ENCODE measurements around the gene TBC1D5. TPM values are rescaled to one million over a fixed set of nuclear protein-coding genes. Genes with fewer than 3 reads are reported as not detected.
A peak's percentile ranks its signal among the peaks of the same experiment; 100 is the strongest.

Gene TBC1D5
- total RNA-seq, 1 experiment from 2014 or later = 26.1 TPM

GRCh38 chr3:17260257-17260656, 482.2 kb downstream of the TBC1D5 start:
- H3K9me3 Mint-ChIP-seq = no peaks in the 10 kb centered on the region
- no peak overlapping the region for H3K27ac Mint-ChIP-seq
- ATAC-seq (no peak), DNase-seq (ENCODE audit: low spot score) (no peak)
- peaks cover 4% of the 10 kb centered on the region; the same call in 1 of the 2 replicates for H3K4me1 Mint-ChIP-seq
- no peak for TF ChIP-seq TEAD4 (CRISPR knock-in tag; IDR thresholded peaks at IDR 0.05)
- ChIA-PET CTCF (interaction anchor here (1.1 to 1.3 kb wide), 2 partner anchors 153 to 581 kb away, joined by 5 read pairs; no protein-coding TSS in a partner anchor), POLR2A (no interaction called here)
- no peak overlapping the region for H3K4me3 Mint-ChIP-seq
- no peaks in the 10 kb centered on the region for H3K36me3 Mint-ChIP-seq
- H3K27me3 Mint-ChIP-seq (ENCODE audit: low read depth) = no peaks in the 10 kb centered on the region

GRCh38 chr3:17259685-17260084, 482.7 kb downstream of the TBC1D5 start:
- ATAC-seq = no peak
- ChIA-PET CTCF (interaction anchor here (0.6 to 1.3 kb wide), 3 partner anchors 154 to 581 kb away, joined by 4 to 5 read pairs (median 5); no protein-coding TSS in a partner anchor), POLR2A (no interaction called here)
- Mint-ChIP-seq H3K27me3 (ENCODE audit: low read depth) (no peaks in the 10 kb centered on the region), H3K36me3 (no peaks in the 10 kb centered on the region), H3K9me3 (no peaks in the 10 kb centered on the region), H3K4me3 (no peak overlapping the region), H3K4me1 (peaks cover 4% of the 10 kb centered on the region; the same call in 1 of the 2 replicates), H3K27ac (no peak overlapping the region)
- no peak for DNase-seq (ENCODE audit: low spot score)
- TF ChIP-seq CTCF (IDR thresholded peaks at IDR 0.05) (no peak), EMX1 (CRISPR knock-in tag; IDR thresholded peaks at IDR 0.05) (no peak), ZNF425 (CRISPR knock-in tag; conservative IDR thresholded peaks at IDR 0.05) (no peak), SOX15 (CRISPR knock-in tag; IDR thresholded peaks at IDR 0.05) (no peak), NFATC4 (CRISPR knock-in tag; IDR thresholded peaks at IDR 0.05) (no peak), MXD4 (CRISPR knock-in tag; IDR thresholded peaks at IDR 0.05; ENCODE audit: borderline replicate concordance) (no peak), NR1H2 (CRISPR knock-in tag; IDR thresholded peaks at IDR 0.05) (no peak), ZBTB21 (CRISPR knock-in tag; IDR thresholded peaks at IDR 0.05; ENCODE audit: borderline replicate concordance) (no peak), ZNF263 (CRISPR knock-in tag; IDR thresholded peaks at IDR 0.05; ENCODE audit: low read depth) (no peak), ATF3 (CRISPR knock-in tag; conservative IDR thresholded peaks at IDR 0.05) (no peak)

- ChIA-PET POLR2A (no interaction called here), CTCF (interaction anchor here (0.6 to 1.3 kb wide), 3 partner anchors 154 to 582 kb away, joined by 4 to 5 read pairs (median 5); no protein-coding TSS in a partner anchor)
- Mint-ChIP-seq H3K4me3 (no peak overlapping the region), H3K36me3 (no peaks in the 10 kb centered on the region), H3K27ac (no peak overlapping the region), H3K27me3 (ENCODE audit: low read depth) (no peaks in the 10 kb centered on the region), H3K4me1 (peaks cover 4% of the 10 kb centered on the region; the same call in 1 of the 2 replicates), H3K9me3 (no peaks in the 10 kb centered on the region)
- ATAC-seq (no peak), DNase-seq (ENCODE audit: low spot score) (no peak)
- no peak for TF ChIP-seq ERG (CRISPR knock-in tag; IDR thresholded peaks at IDR 0.05)
- TF ChIP-seq CTCF (IDR thresholded peaks at IDR 0.05) = 0 out of 2 replicates have a peak, but pooled peaks have one; percentile 28
These were observed 483.5 kb downstream of the TBC1D5 start for GRCh38 chr3:17258823-17259436.

Data from WTC11 (cell line).